Upper lobe of right lung (tissue), 1 donor: ENCODE results near the gene TBX15. TPM values are rescaled to one million over a fixed set of nuclear protein-coding genes. Genes with fewer than 3 reads are reported as not detected.

ENCODE experiments used
- ATAC-seq: fragments of 200-7000 bp; cut with Tn5 transposase; one replicate; pipeline ENCODE4 v1.9.1; 2020; ENCODE audit warnings: mild to moderate bottlenecking, moderate library complexity
- DNase-seq: peaks from one replicate; pipeline ENCODE4 v3.0.0-alpha.2; 2020
- H3K27ac ChIP-seq: fragments of 200-600 bp; one replicate; pipeline ENCODE4 v1.8.0; 2022
- H3K27me3 ChIP-seq: fragments of 200-600 bp; one replicate; pipeline ENCODE4 v1.8.0; 2022; ENCODE audit warnings: mild to moderate bottlenecking
- H3K36me3 ChIP-seq: fragments of 200-600 bp; one replicate; pipeline ENCODE4 v1.8.0; 2022
- H3K4me1 ChIP-seq: fragments of 200-600 bp; one replicate; pipeline ENCODE4 v1.8.0; 2022
- H3K4me3 ChIP-seq: fragments of 200-600 bp; one replicate; pipeline ENCODE4 v1.8.0; 2022; ENCODE audit warnings: mild to moderate bottlenecking
- H3K9me3 ChIP-seq: fragments of 200-600 bp; one replicate; pipeline ENCODE4 v1.8.0; 2022
- CTCF ChIP-seq: fragments of 200-600 bp; IDR thresholded peaks from one replicate; pipeline ENCODE4 v1.8.0; 2022; ENCODE audit warnings: antibody characterized with exemption
- intact Hi-C: fragments of 100-400 bp; cut with DNase I; formaldehyde crosslinking; loops from one replicate; pipeline ENCODE4 v1.11.0; 2022
- total RNA-seq: library from RNA; stranded (reverse); fragmentation: NEBNext Ultra II Directional; extraction: Animal tissue kit (Norgen Biotek cat#: 25700); gene quantifications from one replicate; pipeline ENCODE4 v1.2.1, GENCODE V29; 2021
- donor health status: DM: no; HTN: yes; CAD: no; lungs with severe emphysema.

Gene TBX15
- total RNA-seq, 1 donor from 2014 or later = 0.64 TPM

GRCh38 chr1:118990513-118991152 is 2.5 kb upstream of the TBX15 start:
- TF ChIP-seq CTCF = no peak
- intact Hi-C loops = no loop called here
- Histone ChIP-seq H3K36me3 (no peaks in the 10 kb centered on the region), H3K4me3 (no peak overlapping the region), H3K9me3 (no peaks in the 10 kb centered on the region), H3K27me3 (peaks cover 100% of the 10 kb centered on the region), H3K27ac (no peak overlapping the region), H3K4me1 (no peaks in the 10 kb centered on the region)
- DNase-seq = no peak
- ATAC-seq = no peak

DNA sequence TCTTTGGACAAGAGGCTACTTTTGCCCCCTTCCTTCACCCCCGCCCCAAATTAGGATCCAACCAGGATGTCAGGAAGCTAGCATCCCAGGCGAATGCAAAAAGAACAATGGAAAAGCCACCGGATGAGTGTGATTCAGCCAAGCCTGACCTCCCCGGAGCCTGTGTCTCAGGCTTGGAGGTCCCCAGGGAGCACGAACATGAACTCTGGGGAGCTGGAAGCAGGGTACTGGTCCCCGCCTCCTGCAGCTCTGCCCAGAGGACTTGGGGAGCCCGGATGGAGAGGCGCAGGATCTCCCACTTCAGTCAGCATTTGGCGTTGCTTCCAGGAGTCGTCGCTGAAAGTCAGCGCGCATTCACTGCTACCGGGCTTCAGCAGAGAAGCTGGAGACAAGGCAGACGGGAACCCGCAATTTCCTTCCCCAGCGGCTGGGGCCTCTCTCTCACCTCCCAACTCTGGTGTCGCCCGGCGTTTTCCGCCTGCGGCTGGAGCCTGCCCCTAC is 1.8 kb upstream of the TBX15 start:
- ATAC-seq = no peak

DNA sequence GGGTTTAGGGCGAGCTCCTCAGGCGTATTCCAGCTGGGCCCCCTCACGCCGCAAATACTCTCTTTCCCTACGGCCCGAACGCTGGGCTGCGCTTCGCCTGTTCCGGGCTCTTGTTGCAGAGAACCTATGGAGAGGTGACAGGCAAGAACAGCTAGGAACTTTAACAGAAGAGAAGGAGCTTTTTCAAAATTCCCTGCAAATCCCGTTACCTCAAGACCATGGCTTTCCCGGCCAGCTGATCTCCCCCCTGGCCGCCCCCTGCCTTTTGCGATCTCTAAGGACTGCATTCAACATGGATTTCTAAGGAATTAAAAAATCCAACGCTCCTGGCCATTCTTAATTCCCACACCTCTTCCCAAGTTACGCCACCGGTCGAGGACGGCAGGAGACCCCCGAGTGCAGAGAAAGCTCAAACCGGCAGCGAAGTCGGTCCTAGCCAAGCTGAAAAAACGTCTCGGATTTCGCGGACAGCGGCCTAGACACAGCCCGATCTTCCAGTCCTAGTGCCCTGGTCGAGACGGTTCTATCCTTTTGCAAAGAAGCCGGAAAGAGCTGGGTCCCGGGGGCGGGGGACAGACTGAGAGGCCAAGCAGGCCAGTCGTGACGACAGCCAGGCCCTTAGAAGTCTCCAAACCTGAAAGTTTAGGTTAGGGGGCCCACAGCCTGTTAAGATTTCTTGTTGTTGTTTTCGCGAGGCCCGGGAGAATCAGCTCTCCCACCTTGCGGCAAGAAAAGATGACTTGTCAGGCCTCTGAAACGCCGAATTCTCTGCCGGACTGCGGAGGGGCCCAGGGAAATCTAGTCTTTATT is 1.1 kb upstream of the TBX15 start:
- Histone ChIP-seq H3K27me3 (peaks cover 100% of the 10 kb centered on the region), H3K27ac (no peak overlapping the region), H3K9me3 (no peaks in the 10 kb centered on the region), H3K36me3 (no peaks in the 10 kb centered on the region), H3K4me3 (no peak overlapping the region), H3K4me1 (peaks cover 2% of the 10 kb centered on the region)
- no peak for TF ChIP-seq CTCF
- ATAC-seq = no peak
- intact Hi-C loops = no loop called here
- DNase-seq = no peak

More for the DNA sequence above, 1.8 kb upstream of the TBX15 start:
- TF ChIP-seq CTCF = no peak
- H3K27me3 ChIP-seq = peaks cover 100% of the 10 kb centered on the region
- H3K4me1 ChIP-seq = no peaks in the 10 kb centered on the region
- intact Hi-C loops = no loop called here
- H3K36me3 ChIP-seq = no peaks in the 10 kb centered on the region
- no peak overlapping the region for H3K4me3 ChIP-seq
- DNase-seq = no peak
- H3K27ac ChIP-seq = no peak overlapping the region
- H3K9me3 ChIP-seq = no peaks in the 10 kb centered on the region

DNA sequence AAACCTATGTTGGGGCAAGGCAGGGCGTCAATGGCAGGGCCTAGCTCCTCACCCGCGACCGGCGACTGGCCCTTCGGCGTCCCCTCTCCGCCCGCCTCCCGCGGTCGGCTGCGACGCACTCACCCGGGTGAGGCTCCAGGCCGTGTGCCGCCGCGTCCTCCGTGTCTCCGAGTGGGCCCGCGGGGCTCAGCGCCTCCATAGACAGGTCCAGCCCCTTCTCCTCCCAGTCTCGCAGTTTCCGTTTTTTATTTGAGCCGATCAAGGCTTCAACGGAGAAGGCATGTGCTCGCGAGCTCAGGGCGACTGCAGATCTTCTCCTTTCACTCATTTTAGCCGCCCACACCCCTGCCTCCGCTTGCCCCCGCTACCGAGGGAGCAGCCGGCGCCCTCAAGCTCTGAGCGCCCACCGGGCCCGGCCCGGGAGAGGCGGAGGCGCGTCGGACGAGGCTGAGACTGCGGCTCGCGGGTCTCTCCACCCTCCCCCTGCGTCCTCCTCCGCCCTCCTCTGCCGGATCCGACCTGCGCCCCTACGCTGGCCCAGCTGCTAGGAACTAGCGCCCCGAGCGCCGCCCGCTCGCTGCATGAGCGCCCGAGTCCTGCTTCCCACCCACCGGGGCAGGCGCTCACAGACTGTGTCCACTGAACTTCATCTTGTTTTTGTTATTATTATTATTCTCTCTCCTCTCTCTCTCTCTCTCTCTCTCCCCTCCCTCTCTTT is 516 bp downstream of the TBX15 start:
- no peak overlapping the region for H3K27ac ChIP-seq

More for the DNA sequence above, 516 bp downstream of the TBX15 start:
- no peaks in the 10 kb centered on the region for H3K9me3 ChIP-seq
- H3K4me1 ChIP-seq = peaks cover 6% of the 10 kb centered on the region
- H3K36me3 ChIP-seq = no peaks in the 10 kb centered on the region
- TF ChIP-seq CTCF = no peak
- peak overlapping the region; percentile 39 for H3K4me3 ChIP-seq
- no peak for DNase-seq
- H3K27me3 ChIP-seq = peaks cover 100% of the 10 kb centered on the region
- ATAC-seq = peak; percentile 9
- intact Hi-C loops = no loop called here
